C4-2B (cell line): ENCODE measurements around the gene CTNNBL1.

ENCODE experiments used
- H3K27ac ChIP-seq: fragments of 450-650 bp; 2 replicates; pipeline ENCODE4 v1.5.1; 2017
- ZFX ChIP-seq: fragments of 450-650 bp; IDR thresholded peaks from 2 replicates; pipeline ENCODE4 v1.6.1; 2017
- TF ChIP-seq, protein P1 (sequence below): fragments of 450-650 bp; conservative IDR thresholded peaks from 2 replicates; pipeline ENCODE4 v1.5.1; 2017; ENCODE audit warnings: mild to moderate bottlenecking

Gene CTNNBL1

DNA sequence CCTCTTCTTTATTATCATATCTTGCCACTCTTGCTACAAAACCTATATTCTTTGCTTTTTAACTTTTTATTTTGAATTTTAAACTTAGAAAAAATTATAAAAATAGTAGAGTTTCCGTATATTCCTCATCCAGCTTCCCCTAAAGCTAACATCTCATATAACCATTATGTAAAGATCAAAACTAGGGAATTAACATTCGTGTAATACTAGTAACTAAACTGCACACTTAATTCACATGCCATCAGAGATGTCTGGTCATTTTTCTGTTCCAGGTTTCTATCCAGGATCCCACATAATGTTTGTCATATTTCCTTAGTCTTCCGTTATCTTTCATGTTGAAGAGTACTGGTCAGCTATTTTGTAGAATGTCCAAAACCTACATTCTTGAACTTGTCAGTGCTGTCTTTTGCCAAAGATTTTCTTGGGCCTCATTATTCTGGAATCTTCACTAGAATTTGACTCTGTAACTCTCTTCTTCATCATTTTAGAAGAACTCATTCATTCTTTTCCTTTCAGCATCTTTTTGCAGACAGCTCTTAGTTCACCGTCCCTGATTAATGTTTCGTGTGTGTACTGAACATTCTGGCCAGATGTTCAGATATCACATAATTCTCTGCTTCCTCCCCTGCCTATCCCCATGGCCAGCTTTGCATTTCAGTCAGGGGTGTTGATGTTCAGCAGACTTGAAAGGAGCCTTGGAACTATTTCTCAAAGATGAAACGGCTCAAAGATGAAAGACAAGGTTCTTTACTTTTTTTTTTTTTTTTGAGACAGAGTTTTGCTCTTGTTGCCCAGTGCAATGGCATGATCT, 9.4 kb downstream of the CTNNBL1 start:
- H3K27ac ChIP-seq: no peak overlapping the region
- TF ChIP-seq, protein P1, sequence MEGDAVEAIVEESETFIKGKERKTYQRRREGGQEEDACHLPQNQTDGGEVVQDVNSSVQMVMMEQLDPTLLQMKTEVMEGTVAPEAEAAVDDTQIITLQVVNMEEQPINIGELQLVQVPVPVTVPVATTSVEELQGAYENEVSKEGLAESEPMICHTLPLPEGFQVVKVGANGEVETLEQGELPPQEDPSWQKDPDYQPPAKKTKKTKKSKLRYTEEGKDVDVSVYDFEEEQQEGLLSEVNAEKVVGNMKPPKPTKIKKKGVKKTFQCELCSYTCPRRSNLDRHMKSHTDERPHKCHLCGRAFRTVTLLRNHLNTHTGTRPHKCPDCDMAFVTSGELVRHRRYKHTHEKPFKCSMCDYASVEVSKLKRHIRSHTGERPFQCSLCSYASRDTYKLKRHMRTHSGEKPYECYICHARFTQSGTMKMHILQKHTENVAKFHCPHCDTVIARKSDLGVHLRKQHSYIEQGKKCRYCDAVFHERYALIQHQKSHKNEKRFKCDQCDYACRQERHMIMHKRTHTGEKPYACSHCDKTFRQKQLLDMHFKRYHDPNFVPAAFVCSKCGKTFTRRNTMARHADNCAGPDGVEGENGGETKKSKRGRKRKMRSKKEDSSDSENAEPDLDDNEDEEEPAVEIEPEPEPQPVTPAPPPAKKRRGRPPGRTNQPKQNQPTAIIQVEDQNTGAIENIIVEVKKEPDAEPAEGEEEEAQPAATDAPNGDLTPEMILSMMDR: no peak
- TF ChIP-seq ZFX: no peak

DNA sequence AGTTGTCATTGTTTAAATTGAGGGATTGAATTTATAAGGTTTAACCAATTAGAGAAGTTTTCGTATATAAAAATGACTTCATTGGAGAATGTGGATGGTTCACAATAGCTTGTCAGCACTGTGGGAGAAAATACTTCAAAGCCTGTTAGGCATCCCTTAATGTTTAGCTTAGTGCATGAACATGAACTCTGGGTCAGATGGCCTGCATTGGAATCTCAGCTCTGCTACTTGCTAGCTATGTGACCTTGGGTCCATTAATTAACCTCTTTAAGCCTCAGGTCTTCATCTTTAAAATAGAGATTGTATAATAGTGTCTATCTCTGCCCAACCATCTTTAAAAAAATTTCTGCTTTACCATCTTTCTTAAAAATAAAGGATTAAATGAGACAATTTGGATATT, 11.1 kb downstream of the CTNNBL1 start:
- no peak for TF ChIP-seq ZFX
- TF ChIP-seq, protein P1: no peak
- H3K27ac ChIP-seq: no peak overlapping the region

DNA sequence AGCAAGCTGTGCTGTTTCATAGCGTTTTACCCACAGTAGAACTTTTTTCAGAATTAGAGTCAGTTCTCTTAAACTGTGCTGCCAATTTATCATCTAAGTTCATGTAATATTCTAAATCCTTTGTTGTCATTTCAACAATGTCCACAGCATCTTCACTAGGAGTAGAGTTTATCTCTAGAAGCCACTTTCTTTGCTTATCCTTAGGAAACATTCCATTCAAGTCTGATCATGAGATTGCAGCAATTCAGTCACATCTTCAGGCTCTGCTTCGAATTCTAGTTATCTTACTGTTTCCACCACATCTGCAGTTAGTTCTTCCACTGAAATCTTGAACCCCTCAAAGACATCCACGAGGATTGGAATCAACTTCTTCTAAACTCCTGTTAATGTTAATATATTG, 12.5 kb downstream of the CTNNBL1 start:
- no peak overlapping the region for H3K27ac ChIP-seq
- TF ChIP-seq, protein P1: no peak
- TF ChIP-seq ZFX: no peak

DNA sequence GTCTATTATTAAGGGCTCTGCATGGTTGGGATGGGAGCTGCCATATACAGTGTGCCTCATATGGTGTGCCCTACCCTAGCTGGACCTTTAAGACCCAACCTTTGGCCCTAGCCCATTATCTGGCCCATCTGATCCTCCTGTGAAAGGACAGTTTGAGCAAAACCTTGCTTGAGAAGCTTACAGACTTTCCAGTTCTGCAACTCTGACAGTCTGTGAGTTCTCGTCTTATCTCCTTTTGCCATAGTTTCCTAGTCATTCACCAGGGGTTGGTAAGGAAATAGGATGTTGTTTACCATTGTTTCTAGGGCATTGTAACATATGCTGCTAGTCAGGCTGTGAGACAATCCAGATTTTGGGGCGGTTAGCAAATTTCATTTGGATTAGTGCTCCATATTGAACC, 17.2 kb downstream of the CTNNBL1 start:
- peak overlapping the region; percentile 68; the same call in 1 of the 2 replicates for H3K27ac ChIP-seq
- no peak for TF ChIP-seq ZFX
- TF ChIP-seq, protein P1: no peak

DNA sequence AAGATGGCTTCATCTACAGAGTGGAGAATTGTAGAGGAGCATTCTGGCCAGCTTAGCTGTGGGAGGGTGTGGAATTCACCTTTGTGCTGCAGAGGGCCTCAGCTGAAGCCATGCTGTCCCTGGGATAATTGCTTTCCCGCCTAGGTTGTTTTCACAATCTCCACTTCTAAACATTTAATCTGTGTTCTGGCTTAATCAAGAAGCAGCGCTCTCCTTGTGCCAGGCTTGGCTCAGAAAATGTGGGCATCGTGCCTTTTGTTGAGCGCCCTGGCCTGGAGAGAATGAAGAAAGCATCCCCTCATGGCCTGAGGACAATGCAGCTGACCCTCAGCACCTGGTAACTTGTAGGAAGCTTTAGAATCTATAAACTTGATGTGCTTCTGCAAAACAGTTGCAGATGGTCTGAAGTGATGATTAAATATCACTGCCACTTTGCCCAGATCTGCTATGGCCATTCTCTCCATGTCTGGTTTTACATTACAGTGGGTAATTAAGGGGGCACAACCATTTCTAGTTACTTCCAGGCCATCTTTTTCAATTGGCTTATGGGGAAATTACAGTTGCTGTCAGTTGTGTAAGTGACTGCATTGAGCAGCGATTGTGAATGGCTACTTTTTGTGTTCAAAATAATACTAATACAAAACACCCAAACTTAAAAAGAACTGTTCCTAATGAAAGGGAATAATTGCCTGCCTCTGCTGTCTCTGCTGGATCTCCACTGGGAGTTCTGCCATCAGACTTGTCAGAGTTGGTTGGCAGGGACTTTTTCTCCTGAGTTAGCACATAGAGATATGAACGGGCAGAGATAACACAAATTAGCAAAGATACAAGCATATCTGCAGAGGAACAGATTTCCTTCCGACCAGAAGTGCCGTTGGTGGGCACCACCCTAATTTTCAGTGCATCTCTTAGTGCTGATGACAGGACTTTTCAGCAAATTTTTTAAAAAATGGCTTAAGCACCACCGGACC, 18.4 kb downstream of the CTNNBL1 start:
- peak overlapping the region; percentile 79 for H3K27ac ChIP-seq

DNA sequence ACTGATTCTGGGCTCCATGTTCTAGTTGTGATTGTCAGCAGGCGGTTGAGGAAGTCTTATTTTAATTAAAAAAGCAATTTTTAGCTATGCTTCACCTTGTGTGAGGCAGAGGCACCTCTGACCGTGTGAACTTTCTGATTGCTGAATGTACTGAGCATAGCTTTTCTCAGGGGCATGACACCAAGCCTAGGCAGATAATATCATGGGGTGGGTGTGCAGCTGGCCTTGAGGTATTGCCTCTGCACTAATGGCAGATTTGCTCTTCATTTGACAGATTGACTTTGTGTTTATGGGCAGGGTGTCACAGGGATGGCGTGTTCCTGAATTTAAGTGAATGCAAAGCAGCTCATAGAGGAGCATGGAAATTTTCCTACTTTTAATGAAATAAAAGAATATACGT, 19.6 kb downstream of the CTNNBL1 start:
- no peak for TF ChIP-seq ZFX
- TF ChIP-seq, protein P1: no peak

More for the DNA sequence above, 18.4 kb downstream of the CTNNBL1 start:
- no peak for TF ChIP-seq ZFX
- TF ChIP-seq, protein P1: no peak

More for the DNA sequence above, 19.6 kb downstream of the CTNNBL1 start:
- H3K27ac ChIP-seq: peak overlapping the region; percentile 79; the same call in 1 of the 2 replicates
